IPS-18c (cell line): Measurements from ENCODE around the gene TCF15.
"Not testable (repeated sequence)": the region's sequence is repeated elsewhere in the genome, so short reads cannot be mapped to it uniquely, and the experiment has no call there.

Experiments
- H3K4me3 ChIP-seq: 2 replicates; pipeline ENCODE4 v1.7.0; 2013; ENCODE audit warnings: low read depth, mild to moderate bottlenecking, low read length, moderate library complexity; ENCODE audit not compliant: insufficient read depth
- H3K9me3 ChIP-seq: one replicate; pipeline ENCODE4 v1.6.1; 2013; ENCODE audit warnings: mild to moderate bottlenecking, low read length, moderate library complexity; ENCODE audit not compliant: control insufficient read depth, insufficient read depth

TCF15 gene

DNA sequence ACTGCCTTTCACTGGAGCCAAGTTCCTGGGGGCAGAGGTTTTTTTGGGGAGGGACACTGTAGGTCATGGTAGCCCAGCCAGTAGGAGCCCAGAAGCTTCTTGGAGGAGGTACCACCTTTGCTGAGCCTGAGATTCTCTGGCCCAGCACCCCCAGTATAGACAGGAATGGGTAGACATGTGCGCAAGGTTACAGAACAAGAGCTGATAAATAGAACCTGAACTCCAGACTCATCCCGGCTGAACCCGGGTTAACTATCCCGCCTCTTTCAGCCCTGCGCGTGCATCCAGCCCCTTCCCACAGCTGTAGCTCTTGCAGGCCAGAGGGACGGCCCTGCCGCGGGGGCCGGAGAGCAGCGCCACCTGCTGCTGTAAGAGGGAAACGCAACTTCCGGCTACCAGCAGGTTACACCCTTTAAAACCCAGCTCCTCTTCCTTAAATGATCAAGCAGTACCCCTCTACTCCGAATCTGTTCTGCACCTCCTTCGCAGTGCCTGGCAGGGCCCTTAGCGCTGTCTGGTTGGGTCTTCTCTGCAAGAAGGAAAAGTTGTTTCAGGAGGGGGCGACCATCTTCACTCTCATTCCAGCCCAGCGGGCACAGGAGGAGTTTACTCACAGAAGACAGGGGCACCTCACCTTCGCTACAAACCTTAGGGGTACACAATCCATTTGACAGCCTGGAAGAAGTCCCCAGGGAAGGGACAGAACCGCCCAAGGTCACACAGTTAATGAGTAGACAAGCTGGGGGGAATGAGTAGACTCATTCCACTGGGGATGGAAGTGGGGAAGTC, 35.4 kb upstream of the TCF15 start:
- Histone ChIP-seq H3K9me3 (peaks cover 3% of the 10 kb centered on the region), H3K4me3 (no peak overlapping the region)

DNA sequence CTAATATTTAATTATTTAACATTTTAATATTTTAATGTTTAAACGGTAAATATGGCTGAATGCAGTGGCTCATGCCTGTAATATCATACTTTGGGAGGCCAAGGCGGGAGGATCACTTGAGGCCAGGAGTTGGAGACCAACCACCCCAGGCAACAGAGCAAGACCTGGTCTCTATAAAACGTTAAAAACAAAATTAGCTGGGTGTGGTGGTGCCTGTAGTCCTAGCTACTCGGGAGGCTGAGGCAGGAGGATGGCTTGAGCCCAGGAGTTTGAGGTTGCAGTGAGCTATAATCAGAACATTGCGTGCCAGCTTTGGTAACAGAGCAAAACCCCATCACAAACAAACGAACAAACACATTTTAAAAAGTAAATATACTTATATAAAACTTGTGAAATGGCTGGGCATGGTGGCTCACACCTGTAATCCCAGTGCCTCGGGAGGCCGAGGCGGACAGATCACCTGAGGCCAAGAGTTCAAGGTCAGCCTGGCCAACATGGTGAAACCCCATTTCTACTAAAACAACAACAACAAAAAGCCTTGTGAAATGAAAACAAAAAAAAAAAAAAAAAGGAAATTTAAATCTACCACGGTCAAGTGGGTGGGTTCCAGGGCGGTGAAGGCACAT, 34.7 kb upstream of the TCF15 start:
- no peak overlapping the region for H3K4me3 ChIP-seq
- H3K9me3 ChIP-seq: peaks cover 3% of the 10 kb centered on the region

DNA sequence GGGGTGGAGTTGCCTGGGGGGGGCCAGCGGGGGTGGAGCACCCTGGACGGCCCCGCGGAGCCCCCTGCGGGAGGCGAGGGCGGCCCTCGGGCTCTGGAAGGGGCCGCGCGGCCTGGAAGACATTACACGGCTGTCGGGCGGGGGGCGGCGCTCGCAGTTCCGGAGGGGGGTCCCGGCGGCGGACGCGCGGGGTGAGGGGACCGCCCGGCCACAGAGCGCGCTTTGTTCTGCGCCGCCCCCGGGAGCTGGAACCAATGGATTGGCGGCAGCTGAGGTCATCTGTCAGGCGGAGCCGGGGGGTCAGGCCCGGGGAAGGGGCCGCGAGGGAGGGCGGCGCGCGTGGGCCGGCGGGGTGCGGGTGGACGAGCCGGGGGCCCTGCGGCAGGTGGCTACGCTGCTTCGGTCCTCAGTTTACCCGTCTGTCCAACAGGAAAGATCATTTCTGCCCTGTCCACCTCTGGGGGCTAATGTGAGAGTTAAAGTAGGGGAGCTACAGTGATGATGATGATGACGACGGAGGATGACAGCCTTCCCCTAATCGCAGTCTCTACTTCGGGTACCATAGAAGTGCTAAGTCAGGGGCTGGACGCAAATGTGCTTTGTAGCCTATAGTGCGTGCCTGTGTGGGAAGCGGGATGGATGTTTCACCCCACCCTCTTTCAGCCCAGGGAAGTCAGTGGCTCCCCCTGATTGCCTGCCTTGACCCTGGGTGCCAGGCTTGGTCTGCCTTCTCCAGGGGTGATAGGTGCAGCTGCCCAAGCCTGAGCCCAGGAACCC, 32.5 kb upstream of the TCF15 start:
- peaks cover 3% of the 10 kb centered on the region for H3K9me3 ChIP-seq
- H3K4me3 ChIP-seq: no peak overlapping the region

DNA sequence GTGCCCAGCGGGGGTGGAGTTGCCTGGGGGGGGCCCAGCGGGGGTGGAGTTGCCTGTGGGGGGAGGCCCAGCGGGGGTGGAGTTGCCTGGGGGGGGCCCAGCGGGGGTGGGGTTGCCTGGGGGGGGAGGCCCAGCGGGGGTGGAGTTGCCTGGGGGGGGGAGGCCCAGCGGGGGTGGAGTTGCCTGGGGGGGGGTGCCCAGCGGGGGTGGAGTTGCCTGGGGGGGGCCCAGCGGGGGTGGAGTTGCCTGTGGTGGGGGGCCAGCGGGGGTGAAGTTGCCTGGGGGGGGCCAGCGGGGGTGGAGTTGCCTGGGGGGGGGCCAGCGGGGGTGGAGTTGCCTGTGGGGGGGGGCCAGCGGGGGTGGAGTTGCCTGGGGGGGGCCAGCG, 31.9 kb upstream of the TCF15 start:
- not testable (repeated sequence) for H3K9me3 ChIP-seq, H3K4me3 ChIP-seq

GRCh38 chr20:641516-641875, 31.4 kb upstream of the TCF15 start:
- Histone ChIP-seq H3K4me3 (no peak overlapping the region), H3K9me3 (peaks cover 3% of the 10 kb centered on the region)

DNA sequence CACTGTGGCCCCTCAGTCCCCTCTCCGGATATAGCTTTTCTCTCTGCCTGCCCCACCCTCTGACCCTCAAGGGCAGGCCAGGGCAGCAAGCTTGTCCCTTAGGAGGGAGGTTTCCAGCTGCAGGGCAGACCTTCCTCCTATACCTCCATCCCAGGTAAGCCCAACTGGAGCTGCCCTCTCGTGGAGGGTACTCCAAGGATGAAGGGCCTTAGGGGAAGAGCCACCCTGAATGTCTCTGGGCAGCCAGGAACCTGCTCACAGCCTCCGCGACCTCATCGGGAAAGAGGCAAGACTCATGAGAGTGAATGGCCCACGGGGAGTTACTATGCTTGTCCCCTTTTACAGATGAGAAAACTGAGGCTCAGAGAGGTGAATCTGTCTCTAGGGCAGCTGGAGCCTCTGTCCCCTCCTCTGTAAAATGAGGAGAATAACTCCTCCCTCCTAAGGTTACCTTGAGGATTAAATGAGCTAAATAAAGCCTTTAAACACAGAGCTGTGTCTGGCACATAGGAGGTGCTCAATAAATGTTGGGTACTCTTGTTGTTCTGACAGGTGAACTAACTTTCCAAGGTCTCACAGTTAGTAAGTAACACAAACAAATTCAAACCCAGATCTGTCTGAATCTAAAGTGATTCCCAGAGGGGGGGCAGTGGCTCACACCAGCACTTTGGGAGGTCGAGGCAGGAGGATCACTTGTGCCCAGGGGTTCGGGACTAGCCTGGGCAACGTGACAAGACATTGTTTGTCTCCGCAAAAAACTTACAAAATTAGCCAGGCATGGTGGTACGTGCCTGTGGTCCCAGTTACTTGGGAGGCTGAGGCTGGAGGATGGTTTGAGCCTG, 30.8 kb upstream of the TCF15 start:
- Histone ChIP-seq H3K4me3 (no peak overlapping the region), H3K9me3 (peaks cover 3% of the 10 kb centered on the region)

GRCh38 chr20:638579-638978, 28.5 kb upstream of the TCF15 start:
- Histone ChIP-seq H3K4me3 (no peak overlapping the region), H3K9me3 (no peaks in the 10 kb centered on the region)

DNA sequence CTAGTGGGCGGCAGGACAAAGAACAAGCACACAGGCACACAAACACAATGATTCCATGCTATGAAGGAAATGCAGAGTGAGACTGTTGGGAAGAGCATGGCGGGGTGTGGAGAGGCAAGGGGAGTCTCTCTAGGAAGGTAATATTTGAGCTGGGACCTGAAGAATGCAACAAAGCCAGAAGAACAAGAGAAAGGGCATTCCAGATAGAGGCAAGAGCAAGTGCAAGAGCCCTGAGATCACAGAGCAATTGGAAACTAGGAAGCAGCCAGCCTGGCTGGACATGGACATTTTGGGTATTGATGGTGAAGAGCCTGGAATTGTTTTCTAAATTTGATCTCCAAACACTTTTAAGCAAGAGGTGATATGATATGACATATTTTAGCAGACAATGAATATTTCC, 27.4 kb upstream of the TCF15 start:
- H3K9me3 ChIP-seq: no peaks in the 10 kb centered on the region
- no peak overlapping the region for H3K4me3 ChIP-seq

DNA sequence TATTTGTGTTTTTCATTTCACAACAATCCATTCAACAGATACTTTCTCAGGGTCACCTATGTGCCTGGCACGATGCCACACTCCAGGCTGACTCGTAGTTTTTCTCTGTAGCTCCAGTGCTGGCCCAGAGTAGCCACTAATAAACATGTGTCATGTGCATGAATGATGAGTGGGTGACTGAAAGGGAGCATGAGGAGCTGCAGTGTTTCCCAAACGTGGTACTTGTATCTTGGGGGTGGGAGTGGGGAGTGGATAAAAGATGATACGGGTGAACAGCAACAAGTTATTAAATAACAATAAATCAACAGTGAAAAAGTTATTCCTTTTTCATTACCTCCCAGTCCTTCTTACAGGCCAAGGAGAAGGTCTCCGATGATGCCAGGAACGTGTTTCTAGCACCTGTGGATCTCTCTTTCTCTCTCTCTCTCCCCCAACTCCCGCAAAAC, 25.8 kb upstream of the TCF15 start:
- no peak overlapping the region for H3K4me3 ChIP-seq

GRCh38 chr20:635028-635892, 25.2 kb upstream of the TCF15 start:
- Histone ChIP-seq H3K4me3 (no peak overlapping the region), H3K9me3 (no peaks in the 10 kb centered on the region)

More for the DNA sequence above, 25.8 kb upstream of the TCF15 start:
- no peaks in the 10 kb centered on the region for H3K9me3 ChIP-seq

DNA sequence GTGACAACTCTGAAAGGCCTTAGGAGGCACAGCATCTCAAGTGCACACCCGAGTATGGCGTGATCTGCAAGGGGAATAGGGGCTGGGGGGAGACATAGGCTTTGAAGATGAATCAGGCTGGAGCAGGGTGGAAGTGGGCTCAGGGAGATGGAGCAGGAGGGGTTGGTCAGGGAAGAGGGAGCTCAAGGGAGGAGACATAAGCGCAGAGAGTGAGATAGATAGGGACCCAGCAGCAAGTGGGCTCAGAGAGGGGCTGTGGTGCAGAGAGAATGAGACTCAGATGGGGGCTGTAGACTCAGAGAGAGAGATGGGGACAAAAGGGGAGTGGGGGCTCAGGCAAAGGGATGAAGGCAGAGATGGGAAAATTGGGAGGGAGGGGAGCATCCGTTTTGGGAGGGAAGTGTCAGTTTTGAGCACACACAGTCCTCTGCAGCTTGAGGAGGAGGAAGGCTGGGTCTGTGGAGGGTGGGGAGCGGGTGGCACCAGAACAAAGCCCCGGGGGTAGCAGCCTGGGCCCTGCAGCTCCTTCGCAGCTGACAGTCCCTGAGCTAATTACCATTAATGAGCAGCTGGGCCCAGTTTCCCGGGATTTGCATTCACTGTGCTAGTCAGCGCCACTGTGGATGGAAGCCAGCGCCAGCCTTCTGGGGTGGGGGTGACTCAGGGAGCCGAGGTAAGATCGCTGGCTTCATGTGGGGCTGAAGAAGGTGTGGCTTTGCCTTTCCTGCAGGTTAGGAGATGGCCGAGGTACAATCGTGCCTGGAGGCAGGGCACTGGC, 24.2 kb upstream of the TCF15 start:
- H3K4me3 ChIP-seq: no peak overlapping the region

GRCh38 chr20:631101-631500, 21.0 kb upstream of the TCF15 start:
- Histone ChIP-seq H3K4me3 (no peak overlapping the region), H3K9me3 (no peaks in the 10 kb centered on the region)

More for the DNA sequence above, 24.2 kb upstream of the TCF15 start:
- H3K9me3 ChIP-seq: no peaks in the 10 kb centered on the region

DNA sequence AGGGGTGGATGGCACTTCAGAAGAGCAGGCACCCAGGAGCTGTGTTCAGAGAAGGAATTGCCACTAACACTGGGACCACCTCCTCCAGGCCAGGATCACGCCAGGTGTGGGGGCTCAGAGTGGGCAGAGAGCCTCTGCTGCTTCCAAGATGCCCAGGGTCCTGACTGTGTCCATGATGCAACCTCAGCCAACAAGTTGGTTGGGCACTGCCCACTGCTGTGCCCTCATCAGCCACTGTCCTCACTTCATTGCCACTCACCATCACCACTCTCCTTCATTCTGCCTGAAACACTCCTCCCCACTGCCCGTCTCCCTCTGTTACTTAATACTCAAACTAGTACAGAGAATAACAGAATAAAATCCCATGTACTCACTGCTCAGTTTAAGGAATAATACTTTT, 16.5 kb upstream of the TCF15 start:
- Histone ChIP-seq H3K9me3 (no peaks in the 10 kb centered on the region), H3K4me3 (no peak overlapping the region)

GRCh38 chr20:625360-625932, 15.3 kb upstream of the TCF15 start:
- H3K4me3 ChIP-seq: no peak overlapping the region
- no peaks in the 10 kb centered on the region for H3K9me3 ChIP-seq

GRCh38 chr20:623704-624103, 13.6 kb upstream of the TCF15 start:
- no peaks in the 10 kb centered on the region for H3K9me3 ChIP-seq
- no peak overlapping the region for H3K4me3 ChIP-seq
